Transverse colon (tissue), 4 donors: ENCODE measurements around the gene CCNI2. TPM values are rescaled to one million over a fixed set of nuclear protein-coding genes. Genes with fewer than 3 reads are reported as not detected.

Source experiments
- DNase-seq: peaks from one replicate; pipeline ENCODE4 v3.0.0-alpha.2; 2019
- H3K27ac ChIP-seq, 4 donors: fragments of 200-600 bp; sonication (generic); 2 replicates each; pipeline ENCODE4 v1.5.1; 2016 to 2018; ENCODE audit warnings: inconsistent platforms in 4 of 4
- H3K27me3 ChIP-seq: fragments of 200-600 bp; sonication (generic); 2 replicates; pipeline ENCODE4 v1.5.1; 2017; ENCODE audit warnings: inconsistent platforms
- H3K36me3 ChIP-seq, 4 donors: fragments of 200-600 bp; sonication (generic); 2 replicates each; pipeline ENCODE4 v1.5.1; 2017 to 2019; ENCODE audit warnings: inconsistent platforms in 4 of 4
- H3K4me1 ChIP-seq, 4 donors: fragments of 200-600 bp; sonication (generic); 2 replicates each; pipeline ENCODE4 v1.5.1; 2017 to 2020; ENCODE audit warnings: inconsistent platforms in 4 of 4
- H3K4me3 ChIP-seq, 4 donors: fragments of 200-600 bp; sonication (generic); 1 replicate in 1 of 4; 2 replicates in 3 of 4; pipeline versions ENCODE4 v1.5.1 to v1.6.1; 2017 to 2019; ENCODE audit warnings: inconsistent platforms in 4 of 4
- H3K9me3 ChIP-seq, 2 donors: fragments of 200-600 bp; sonication (generic); 2 replicates each; pipeline ENCODE4 v1.5.1; 2017 to 2019; ENCODE audit warnings: inconsistent platforms in 2 of 2
- CTCF ChIP-seq, 5 experiments: fragments of 200-600 bp in 3 of 5; fragments of 450-650 bp in 2 of 5; sonication (generic) in 3 of 5; IDR thresholded peaks; 1 replicate in 2 of 5; 2 replicates in 3 of 5; pipeline ENCODE4 v1.5.1; 2016 to 2017; ENCODE audit warnings: antibody characterized with exemption in 5 of 5, inconsistent platforms in 3 of 5, mild to moderate bottlenecking in 2 of 5, moderate library complexity in 1 of 5
- EP300 ChIP-seq: sonication (generic); formaldehyde crosslinking; IDR thresholded peaks from one replicate; pipeline ENCODE4 v1.6.1; 2017; ENCODE audit warnings: antibody characterized with exemption, low read depth
- POLR2A ChIP-seq: fragments of 450-650 bp; IDR thresholded peaks from one replicate; pipeline ENCODE4 v1.6.1; 2016; ENCODE audit warnings: antibody characterized with exemption, mild to moderate bottlenecking, moderate library complexity
- POLR2AphosphoS5 ChIP-seq, 3 donors: sonication (generic); formaldehyde crosslinking; IDR thresholded peaks; one replicate each; pipeline ENCODE4 v1.6.1; 2016; ENCODE audit warnings: antibody characterized with exemption in 3 of 3
- WGBS, 2 donors: methylation state at CpG; one replicate each; pipeline ENCODE4 v1.1.5; 2018; ENCODE audit warnings: low coverage in 1 of 2; 5-methylcytosine and 5-hydroxymethylcytosine counted together
- in situ Hi-C, 4 donors: fragments of 200-750 bp; cut with MboI; loops; one replicate each; pipeline versions ENCODE4 v1.15.0 to v1.15.1; 2017; ENCODE audit warnings: low sequenced_read_pairs in 3 of 4, low pct_ligation_motif_present in 1 of 4, low pct_unique_long_range_greater_than_20kb in 1 of 4
- intact Hi-C: fragments of 100-400 bp; cut with DNase I; formaldehyde crosslinking; loops from one replicate; pipeline ENCODE4 v1.15.1; 2023; ENCODE audit warnings: low total_unique reads
- total RNA-seq, 4 donors: library from RNA; depleted of rRNA; stranded (reverse); fragments of >200 nt; gene quantifications; one replicate each; pipeline ENCODE4 v1.1.0, GENCODE V29; 2016

Gene CCNI2
- total RNA-seq, 4 donors from 2014 or later: 3.0 to 13.0 (median 7.1) TPM

- TF ChIP-seq EP300 (no peak), POLR2A (no peak), POLR2AphosphoS5 (IDR thresholded peaks at IDR 0.05) (no peak), CTCF (IDR thresholded peaks at IDR 0.05) (no peak)
- no peak overlapping the region for H3K4me3 ChIP-seq
- in situ Hi-C loops: no loop called here
- peaks cover 33% of the 10 kb centered on the region for H3K27me3 ChIP-seq
- no peaks in the 10 kb centered on the region for H3K9me3 ChIP-seq
- no peak overlapping the region for H3K27ac ChIP-seq
- WGBS, 2 donors: 93 to 100% methylated on average over 2 of the region's 2 CpGs
- DNase-seq: peak; percentile 4
- H3K4me1 ChIP-seq: peaks cover 0 to 15% (median 5%) of the 10 kb centered on the region in 4 donors
- H3K36me3 ChIP-seq: no peaks in the 10 kb centered on the region
- intact Hi-C loops: no loop called here
Observed at GRCh38 chr5:132749506-132749905, 2.3 kb downstream of the CCNI2 start.

- no peaks in the 10 kb centered on the region for H3K36me3 ChIP-seq
- in situ Hi-C loops (no loop called here), intact Hi-C loops (no loop called here)
- H3K9me3 ChIP-seq: no peaks in the 10 kb centered on the region
- no peak overlapping the region for H3K27ac ChIP-seq
- H3K27me3 ChIP-seq: peaks cover 21% of the 10 kb centered on the region
- peak; percentile 7 for DNase-seq
- 73 to 84% methylated on average over 6 to 10 of the region's 10 CpGs for WGBS, 2 donors
- H3K4me3 ChIP-seq: no peak overlapping the region
- H3K4me1 ChIP-seq: peaks cover 0 to 15% (median 5%) of the 10 kb centered on the region in 4 donors
- no peak for TF ChIP-seq EP300
- no peak for TF ChIP-seq CTCF (IDR thresholded peaks at IDR 0.05)
- no peak for TF ChIP-seq POLR2A
- TF ChIP-seq POLR2AphosphoS5 (IDR thresholded peaks at IDR 0.05): no peak
Observed at GRCh38 chr5:132750471-132751230, 3.4 kb downstream of the CCNI2 start.

GRCh38 chr5:132751444-132751843 is 4.2 kb downstream of the CCNI2 start:
- Histone ChIP-seq H3K4me1 (peaks cover 0 to 15% (median 5%) of the 10 kb centered on the region in 4 donors), H3K9me3 (no peaks in the 10 kb centered on the region), H3K36me3 (no peaks in the 10 kb centered on the region), H3K27ac (no peak overlapping the region), H3K27me3 (peaks cover 13% of the 10 kb centered on the region), H3K4me3 (no peak overlapping the region)
- peak; percentile 10 for DNase-seq
- 73 to 97% methylated on average over 5 to 7 of the region's 7 CpGs for WGBS, 2 donors
- in situ Hi-C loops: no loop called here
- TF ChIP-seq CTCF (IDR thresholded peaks at IDR 0.05): no peak
- no peak for TF ChIP-seq EP300
- TF ChIP-seq POLR2A: no peak
- no peak for TF ChIP-seq POLR2AphosphoS5 (IDR thresholded peaks at IDR 0.05)
- intact Hi-C loops: no loop called here

GRCh38 chr5:132751971-132752580 is 4.8 kb downstream of the CCNI2 start:
- no peaks in the 10 kb centered on the region for H3K36me3 ChIP-seq
- peaks cover 9% of the 10 kb centered on the region for H3K27me3 ChIP-seq
- no peaks in the 10 kb centered on the region for H3K9me3 ChIP-seq
- in situ Hi-C loops: no loop called here
- TF ChIP-seq CTCF (IDR thresholded peaks at IDR 0.05) (no peak), POLR2A (no peak), EP300 (no peak), POLR2AphosphoS5 (IDR thresholded peaks at IDR 0.05) (no peak)
- intact Hi-C loops: no loop called here
- H3K4me1 ChIP-seq: peaks cover 0 to 12% (median 3%) of the 10 kb centered on the region in 4 donors
- peak; percentile 6 for DNase-seq
- no peak overlapping the region for H3K4me3 ChIP-seq
- WGBS, 2 donors: 95 to 96% methylated on average over 5 of the region's 5 CpGs
- H3K27ac ChIP-seq: no peak overlapping the region
